RPMI7951 (cell line): ENCODE data around the gene NOS2. TPM values are rescaled to one million over a fixed set of nuclear protein-coding genes. Genes with fewer than 3 reads are reported as not detected.
"Not testable (repeated sequence)": the region's sequence is repeated elsewhere in the genome, so short reads cannot be mapped to it uniquely, and the experiment has no call there.

ENCODE experiments used
- DNase-seq: peaks from one replicate; pipeline ENCODE4 v3.0.0-alpha.2; 2012; ENCODE audit warnings: low read depth
- total RNA-seq: library from RNA; depleted of rRNA; stranded (reverse); fragments of >200 nt; shearing (Covaris generic); gene quantifications from 2 replicates; pipeline ENCODE4 v1.2.3, GENCODE V29; 2014

The NOS2 gene
- total RNA-seq, 1 experiment from 2014 or later, result 18.9 TPM

- DNase-seq, result no peak
Measured at GRCh38 chr17:27788919-27789318, 11.4 kb downstream of the NOS2 start.

- peak; percentile 30 for DNase-seq
Measured at GRCh38 chr17:27783440-27784350, 16.6 kb downstream of the NOS2 start.

GRCh38 chr17:27782791-27783206 lies 17.5 kb downstream of the NOS2 start:
- peak; percentile 95 for DNase-seq

GRCh38 chr17:27780828-27781404 lies 19.4 kb downstream of the NOS2 start:
- DNase-seq, result no peak

DNA sequence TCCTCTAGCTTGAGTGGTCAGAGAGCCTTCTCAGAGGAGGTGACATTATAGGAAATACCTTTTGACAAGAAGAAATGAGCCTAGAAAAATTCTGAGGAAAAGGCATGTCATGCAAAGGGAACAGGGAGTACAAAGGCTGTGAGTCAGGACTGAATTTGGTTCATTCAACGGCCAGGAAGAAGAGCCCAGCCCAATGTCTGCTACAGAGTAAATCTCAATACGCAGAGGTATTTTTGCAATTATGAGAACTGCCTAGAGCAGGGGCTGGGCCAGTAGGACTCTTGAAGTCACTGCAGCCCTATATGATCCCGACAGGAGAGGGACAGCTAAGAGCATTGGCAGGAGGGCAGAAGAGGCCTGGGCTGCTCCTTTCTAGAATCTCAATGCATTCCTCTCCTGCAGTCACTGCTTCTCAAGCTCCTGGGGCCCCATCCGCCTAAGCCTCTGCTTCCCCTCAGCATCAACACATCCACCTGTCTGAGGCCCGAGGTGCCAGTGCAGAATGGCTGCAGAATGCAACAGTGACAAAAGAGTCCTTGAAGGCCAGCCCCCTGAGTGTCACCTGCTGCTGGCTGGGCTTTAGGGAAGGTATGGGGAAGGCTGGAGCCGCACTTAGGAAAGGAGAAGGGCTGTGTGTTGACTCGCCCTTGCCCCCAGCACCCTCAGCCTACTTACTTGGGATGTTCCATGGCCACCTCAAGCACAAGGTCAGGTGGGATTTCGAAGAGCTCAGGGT lies 20.1 kb downstream of the NOS2 start:
- peak; percentile 41 for DNase-seq

- peak; percentile 93 for DNase-seq
Measured at GRCh38 chr17:27778183-27778582, 22.1 kb downstream of the NOS2 start.

DNA sequence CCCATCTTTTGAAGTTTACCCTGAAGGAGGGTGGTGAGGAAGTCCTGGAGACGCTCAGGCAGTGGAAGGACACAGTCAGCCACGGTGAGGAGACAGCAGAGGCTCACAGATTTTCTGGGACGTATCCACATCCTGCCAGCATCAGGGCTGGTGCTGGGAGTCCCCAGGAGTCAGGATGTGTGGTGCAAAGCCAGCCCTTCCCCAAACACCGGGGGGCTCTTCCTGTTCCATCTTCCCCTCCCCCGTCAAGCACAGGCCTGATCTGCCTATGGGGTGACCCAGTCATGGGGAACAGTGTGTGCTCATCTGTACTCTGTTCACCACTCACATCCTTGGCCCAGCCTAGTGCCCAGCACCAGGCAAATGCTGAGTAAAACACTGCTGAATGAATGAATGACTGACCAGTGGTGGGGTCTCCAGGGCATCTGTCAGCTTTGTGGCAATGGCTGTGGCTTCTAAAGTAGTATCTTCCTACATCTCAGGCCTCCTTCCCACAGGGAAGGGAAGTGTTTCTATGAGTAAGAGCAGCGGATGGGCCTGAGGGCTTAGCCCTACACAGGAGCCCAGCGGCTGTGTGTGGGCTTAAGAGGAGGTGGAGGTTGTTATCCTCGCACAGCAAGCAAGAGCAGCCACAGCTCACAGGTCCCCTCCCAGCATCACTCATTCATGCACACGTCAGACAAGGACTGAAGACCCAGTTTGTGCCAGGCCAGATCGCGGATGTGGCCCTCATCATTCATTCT lies 23.3 kb downstream of the NOS2 start:
- DNase-seq, result peak; percentile 96

- peak; percentile 82 for DNase-seq
Measured at GRCh38 chr17:27771586-27771985, 28.7 kb downstream of the NOS2 start.

- peak; percentile 80 for DNase-seq
Measured at GRCh38 chr17:27770877-27771276, 29.5 kb downstream of the NOS2 start.

DNA sequence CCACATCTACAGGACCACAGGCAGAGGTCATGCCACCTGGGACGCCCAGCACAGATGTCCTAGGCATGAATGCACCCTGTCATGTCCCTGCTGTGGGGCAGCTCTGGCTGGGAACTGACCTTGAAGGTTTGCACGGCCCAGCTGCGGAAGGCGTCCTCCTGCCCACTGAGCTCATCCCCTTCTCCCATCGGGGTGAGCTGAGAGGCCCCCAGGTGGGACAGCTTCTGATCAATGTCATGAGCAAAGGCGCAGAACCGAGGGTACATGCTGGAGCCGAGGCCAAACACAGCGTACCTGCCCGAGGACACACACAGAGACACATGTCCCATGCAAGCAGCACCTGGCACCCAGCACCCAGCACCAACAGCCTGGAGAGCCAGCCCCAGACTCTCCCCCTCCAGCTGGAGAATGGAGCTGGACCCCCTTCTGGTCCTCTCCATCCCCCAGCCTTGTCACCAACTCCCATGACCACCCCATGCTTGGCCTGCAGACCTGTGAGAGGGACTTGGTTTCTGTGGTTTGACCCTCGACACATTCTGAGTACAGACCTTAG lies 31.4 kb downstream of the NOS2 start:
- no peak for DNase-seq

DNA sequence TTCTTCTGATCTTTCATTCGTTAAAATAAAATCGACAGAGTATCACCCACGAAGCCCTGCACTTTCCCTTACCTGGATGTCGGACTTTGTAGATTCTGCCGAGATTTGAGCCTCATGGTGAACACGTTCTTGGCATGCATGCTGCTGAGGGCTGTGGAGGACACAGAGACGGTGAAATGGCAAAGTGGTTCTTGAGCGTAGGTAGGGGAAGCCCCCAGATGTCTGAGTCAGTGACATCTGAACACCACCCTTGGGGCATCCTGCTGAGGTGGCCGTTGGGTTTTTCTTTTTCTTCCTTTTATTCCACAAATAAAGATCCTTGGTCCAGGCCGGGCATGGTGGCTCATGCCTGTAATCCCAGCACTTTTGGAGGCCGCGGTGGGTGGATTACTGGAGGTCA lies 33.9 kb downstream of the NOS2 start:
- DNase-seq, result no peak

GRCh38 chr17:27765353-27765752 lies 35.0 kb downstream of the NOS2 start:
- no peak for DNase-seq

- no peak for DNase-seq
Measured at GRCh38 chr17:27764589-27764988, 35.7 kb downstream of the NOS2 start.

GRCh38 chr17:27762527-27763305 lies 37.6 kb downstream of the NOS2 start:
- peak; percentile 42 for DNase-seq

- not testable (repeated sequence) for DNase-seq
Measured at GRCh38 chr17:27760931-27761330, 39.4 kb downstream of the NOS2 start.

- peak; percentile 34 for DNase-seq
Measured at GRCh38 chr17:27760069-27760885, 40.1 kb downstream of the NOS2 start.

GRCh38 chr17:27759528-27759927 lies 40.8 kb downstream of the NOS2 start:
- DNase-seq, result no peak

DNA sequence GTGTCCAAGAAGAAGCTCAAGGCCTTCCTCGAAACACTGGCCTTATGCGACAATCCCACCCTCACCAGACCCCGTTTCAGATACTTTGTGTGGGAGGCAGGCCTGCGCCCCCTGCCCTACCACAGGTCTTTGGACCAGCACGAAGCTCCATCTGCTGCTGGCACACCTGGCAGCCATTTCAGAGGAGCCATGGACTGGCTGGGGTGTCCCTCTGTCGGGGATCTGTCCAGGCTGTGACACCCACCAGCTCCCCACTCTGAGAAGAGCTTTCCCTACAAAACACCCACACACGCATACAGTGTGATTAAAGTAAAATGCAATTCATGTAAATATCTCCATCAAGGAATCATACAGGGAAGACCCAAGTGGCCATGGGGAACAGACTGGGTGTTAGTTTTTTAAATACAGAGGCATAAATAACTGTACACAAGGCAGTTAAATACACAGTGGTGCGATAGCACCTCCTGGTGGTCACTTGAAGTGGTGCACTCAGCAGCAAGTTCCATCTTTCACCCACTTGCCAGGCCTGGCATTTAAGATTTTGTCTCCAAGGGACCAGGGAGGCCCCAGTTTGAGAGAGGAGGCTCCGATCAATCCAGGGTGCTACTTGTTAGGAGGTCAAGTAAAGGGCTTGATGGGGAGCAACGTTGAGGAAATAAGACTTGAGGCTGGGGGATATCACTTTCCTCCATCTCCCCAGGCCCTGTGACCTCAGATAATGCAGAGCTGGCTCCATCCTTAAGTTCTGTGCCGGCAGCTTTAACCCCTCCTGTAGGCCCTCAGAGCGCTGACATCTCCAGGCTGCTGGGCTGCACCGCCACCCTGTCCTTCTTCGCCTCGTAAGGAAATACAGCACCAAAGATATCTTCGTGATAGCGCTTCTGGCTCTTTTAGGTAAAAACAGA lies 43.6 kb downstream of the NOS2 start:
- peak; percentile 21 for DNase-seq
